Measurements from ENCODE around the gene TSKS. TPM values are rescaled to one million over a fixed set of nuclear protein-coding genes. Genes with fewer than 3 reads are reported as not detected.

TSKS gene
- total RNA-seq, 1 donor from 2014 or later: not detected

GRCh38 chr19:49786376-49786820, 23.3 kb upstream of the TSKS start:
- no peak for DNase-seq (ENCODE audit: extremely low spot score, unreplicated experiment)
- no peaks in the 10 kb centered on the region for H3K27me3 Mint-ChIP-seq
- H3K9me3 Mint-ChIP-seq: no peaks in the 10 kb centered on the region
- peaks cover 33% of the 10 kb centered on the region for H3K36me3 Mint-ChIP-seq
- H3K4me3 Mint-ChIP-seq: peak overlapping the region; percentile 63
- H3K27ac Mint-ChIP-seq: peak overlapping the region; percentile 98
- peaks cover 14% of the 10 kb centered on the region for H3K4me1 Mint-ChIP-seq (ENCODE audit: unreplicated experiment)
- TF ChIP-seq CTCF (conservative IDR thresholded peaks at IDR 0.05): no peak

DNA sequence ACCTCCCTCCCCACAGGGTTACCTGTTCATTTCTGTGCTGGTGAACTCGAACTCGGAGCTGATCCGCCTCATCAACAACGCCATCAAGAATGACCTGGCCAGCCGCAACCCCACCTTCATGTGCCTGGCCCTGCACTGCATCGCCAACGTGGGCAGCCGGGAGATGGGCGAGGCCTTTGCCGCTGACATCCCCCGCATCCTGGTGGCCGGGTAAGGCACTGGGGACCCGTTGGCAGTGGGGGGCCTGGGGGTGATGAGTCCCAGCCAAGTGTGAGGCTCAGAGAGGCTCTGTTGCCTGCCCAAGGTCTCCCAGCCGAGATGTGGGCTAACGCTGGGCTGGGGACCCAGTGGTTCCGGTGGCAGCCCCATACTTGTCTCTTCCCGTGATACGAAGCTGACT, 19.4 kb upstream of the TSKS start:
- no peaks in the 10 kb centered on the region for H3K27me3 Mint-ChIP-seq
- no peak for TF ChIP-seq CTCF (conservative IDR thresholded peaks at IDR 0.05)

GRCh38 chr19:49781394-49781793, 18.3 kb upstream of the TSKS start:
- Mint-ChIP-seq H3K36me3 (peaks cover 33% of the 10 kb centered on the region), H3K27me3 (no peaks in the 10 kb centered on the region), H3K9me3 (no peaks in the 10 kb centered on the region), H3K4me1 (ENCODE audit: unreplicated experiment) (peaks cover 17% of the 10 kb centered on the region), H3K27ac (peak overlapping the region; percentile 51), H3K4me3 (no peak overlapping the region)
- no peak for TF ChIP-seq CTCF (conservative IDR thresholded peaks at IDR 0.05)
- no peak for DNase-seq (ENCODE audit: extremely low spot score, unreplicated experiment)

More for the DNA sequence above, 19.4 kb upstream of the TSKS start:
- peaks cover 21% of the 10 kb centered on the region for H3K4me1 Mint-ChIP-seq (ENCODE audit: unreplicated experiment)
- H3K27ac Mint-ChIP-seq: no peak overlapping the region
- no peak overlapping the region for H3K4me3 Mint-ChIP-seq
- H3K36me3 Mint-ChIP-seq: peaks cover 37% of the 10 kb centered on the region
- H3K9me3 Mint-ChIP-seq: no peaks in the 10 kb centered on the region
- no peak for DNase-seq (ENCODE audit: extremely low spot score, unreplicated experiment)

- DNase-seq (ENCODE audit: extremely low spot score, unreplicated experiment): no peak
- H3K27me3 Mint-ChIP-seq: no peaks in the 10 kb centered on the region
- peak overlapping the region; percentile 51 for H3K27ac Mint-ChIP-seq
- H3K4me3 Mint-ChIP-seq: no peak overlapping the region
- no peaks in the 10 kb centered on the region for H3K9me3 Mint-ChIP-seq
- H3K4me1 Mint-ChIP-seq (ENCODE audit: unreplicated experiment): peaks cover 13% of the 10 kb centered on the region
- no peak for TF ChIP-seq CTCF (conservative IDR thresholded peaks at IDR 0.05)
- peaks cover 31% of the 10 kb centered on the region for H3K36me3 Mint-ChIP-seq
These were observed 17.8 kb upstream of the TSKS start for GRCh38 chr19:49780861-49781260.

DNA sequence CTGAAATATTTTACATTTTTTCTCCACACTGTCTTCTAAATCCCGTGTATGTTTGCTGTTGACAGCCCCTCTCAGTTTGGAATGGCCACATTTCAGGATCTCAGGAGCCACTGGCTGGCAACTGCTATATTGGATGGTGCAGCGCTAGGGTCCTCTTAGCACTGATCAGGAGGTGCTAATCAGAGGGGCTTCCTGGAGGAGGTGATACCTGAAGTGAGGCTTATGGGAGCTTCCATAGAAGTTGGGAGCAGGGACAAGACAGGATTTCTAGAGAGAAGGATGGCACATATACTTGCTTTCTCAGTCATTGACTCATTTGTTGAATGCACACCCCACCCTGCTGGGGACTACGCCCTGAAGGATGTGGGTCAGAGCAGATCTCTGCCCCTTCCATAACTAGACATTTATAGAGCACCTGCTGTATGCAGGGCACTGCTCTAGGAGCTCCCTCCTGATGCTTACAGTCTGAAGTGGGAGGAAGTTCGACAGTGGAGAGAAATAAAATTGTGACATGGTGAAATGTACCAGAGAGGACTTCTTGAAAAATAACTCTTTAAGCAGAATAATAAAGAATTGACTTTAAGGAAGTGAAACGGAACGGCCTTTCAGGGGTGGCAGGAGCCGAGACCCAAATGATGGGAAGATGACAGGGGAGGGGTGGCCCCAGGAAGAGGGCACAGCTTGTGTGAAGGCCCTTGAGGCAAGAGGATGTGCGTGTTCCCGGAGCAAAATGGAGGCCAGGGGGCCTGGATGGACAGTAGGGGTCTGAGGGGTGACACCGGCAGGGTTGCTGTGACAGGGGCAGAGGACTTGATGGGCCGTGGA, 16.8 kb upstream of the TSKS start:
- TF ChIP-seq CTCF (conservative IDR thresholded peaks at IDR 0.05): no peak
- no peak for DNase-seq (ENCODE audit: extremely low spot score, unreplicated experiment)
- peaks cover 26% of the 10 kb centered on the region for H3K36me3 Mint-ChIP-seq
- H3K4me1 Mint-ChIP-seq (ENCODE audit: unreplicated experiment): peaks cover 8% of the 10 kb centered on the region
- H3K27ac Mint-ChIP-seq: no peak overlapping the region
- no peaks in the 10 kb centered on the region for H3K9me3 Mint-ChIP-seq
- H3K4me3 Mint-ChIP-seq: no peak overlapping the region
- no peaks in the 10 kb centered on the region for H3K27me3 Mint-ChIP-seq

Data from type B pancreatic cell (in vitro differentiated cells).